PC-9 (cell line): ENCODE data around the gene HEATR9. TPM values are rescaled to one million over a fixed set of nuclear protein-coding genes. Genes with fewer than 3 reads are reported as not detected.

Experiments
- BruUV-seq: library from RNA; stranded (reverse); fragments of 400-500 nt; replicated peaks from 2 replicates; lab custom pipeline; 2021; lab: Mats Ljungman, UMichigan
- CTCF ChIA-PET: fragments of 300-600 bp; sonication (Branson Sonifier 250); formaldehyde crosslinking; loops from one replicate; lab custom pipeline; 2022; ENCODE audit warnings: antibody characterized with exemption; lab: Charles Lee
- POLR2A ChIA-PET: fragments of 300-600 bp; sonication (Branson Sonifier 250); formaldehyde crosslinking; loops from one replicate; lab custom pipeline; 2022; ENCODE audit warnings: antibody characterized with exemption; ENCODE audit not compliant: unreplicated experiment; lab: Charles Lee
- DNase-seq, 2 experiments: peaks; one replicate each; pipeline versions ENCODE4 v3.0.0 to v3.0.0-alpha.2; 2015 to 2022; ENCODE audit warnings: mixed read lengths in 1 of 2
- H2AFZ ChIP-seq: fragments of 200-600 bp; sonication (generic); 2 replicates; pipeline ENCODE4 v1.8.1; 2017; ENCODE audit warnings: antibody characterized with exemption
- H3F3A ChIP-seq: fragments of 200-600 bp; sonication (generic); 2 replicates; pipeline ENCODE4 v1.8.1; 2017; ENCODE audit warnings: antibody characterized with exemption, mild to moderate bottlenecking, low read depth; ENCODE audit not compliant: insufficient read depth
- H3K27ac ChIP-seq: fragments of 200-600 bp; sonication (generic); 2 replicates; pipeline ENCODE4 v1.6.1; 2016; ENCODE audit warnings: mixed run types
- H3K27me3 ChIP-seq: fragments of 200-600 bp; sonication (generic); 2 replicates; pipeline ENCODE4 v1.6.1; 2016; ENCODE audit warnings: low read depth, mixed run types; ENCODE audit not compliant: insufficient read depth
- H3K36me3 ChIP-seq: fragments of 200-600 bp; sonication (generic); 2 replicates; pipeline ENCODE4 v1.6.1; 2016; ENCODE audit warnings: low read depth, mixed run types
- H3K4me1 ChIP-seq: fragments of 200-600 bp; sonication (generic); replicated peaks from 2 replicates; pipeline ENCODE4 v1.6.1; 2016; ENCODE audit warnings: mixed run types; ENCODE audit not compliant: insufficient read depth
- H3K4me2 ChIP-seq: fragments of 200-600 bp; sonication (generic); 2 replicates; pipeline ENCODE4 v1.6.1; 2017; ENCODE audit warnings: mixed run types
- H3K4me3 ChIP-seq: fragments of 200-600 bp; sonication (generic); 2 replicates; pipeline ENCODE4 v1.6.1; 2016; ENCODE audit warnings: mixed run types
- H3K79me2 ChIP-seq: fragments of 200-600 bp; sonication (generic); 2 replicates; pipeline ENCODE4 v1.6.1; 2017; ENCODE audit warnings: low read depth, mixed run types
- H3K9me2 ChIP-seq: fragments of 200-600 bp; sonication (generic); 2 replicates; pipeline ENCODE4 v1.8.1; 2017; ENCODE audit warnings: mild to moderate bottlenecking; ENCODE audit not compliant: insufficient read depth
- H3K9me3 ChIP-seq: fragments of 200-600 bp; sonication (generic); 2 replicates; pipeline ENCODE4 v1.8.1; 2016; ENCODE audit warnings: low read depth; ENCODE audit not compliant: insufficient read depth
- H4K20me1 ChIP-seq: fragments of 200-600 bp; sonication (generic); 2 replicates; pipeline ENCODE4 v1.8.1; 2017; ENCODE audit not compliant: insufficient read depth
- EZH2 ChIP-seq: fragments of 200-600 bp; sonication (generic); IDR thresholded peaks from 2 replicates; pipeline ENCODE4 v1.8.0; 2017; ENCODE audit warnings: antibody characterized with exemption, low read depth
- intact Hi-C: fragments of 100-400 bp; cut with micrococcal nuclease; formaldehyde crosslinking; loops from one replicate; pipeline ENCODE4 v1.10.0; 2022; ENCODE audit not compliant: unreplicated experiment
- total RNA-seq: library from RNA; stranded (reverse); gene quantifications from 2 replicates; pipeline ENCODE4 v1.2.3, GENCODE V29; 2021
- TF ChIP-seq, protein P1 (sequence below): fragments of 200-600 bp; sonication (generic); conservative IDR thresholded peaks from 2 replicates; pipeline ENCODE4 v1.6.1; 2017; ENCODE audit warnings: mixed run types, antibody characterized with exemption, mild to moderate bottlenecking, moderate library complexity

Gene HEATR9
- total RNA-seq, 1 experiment from 2014 or later = not detected

DNA sequence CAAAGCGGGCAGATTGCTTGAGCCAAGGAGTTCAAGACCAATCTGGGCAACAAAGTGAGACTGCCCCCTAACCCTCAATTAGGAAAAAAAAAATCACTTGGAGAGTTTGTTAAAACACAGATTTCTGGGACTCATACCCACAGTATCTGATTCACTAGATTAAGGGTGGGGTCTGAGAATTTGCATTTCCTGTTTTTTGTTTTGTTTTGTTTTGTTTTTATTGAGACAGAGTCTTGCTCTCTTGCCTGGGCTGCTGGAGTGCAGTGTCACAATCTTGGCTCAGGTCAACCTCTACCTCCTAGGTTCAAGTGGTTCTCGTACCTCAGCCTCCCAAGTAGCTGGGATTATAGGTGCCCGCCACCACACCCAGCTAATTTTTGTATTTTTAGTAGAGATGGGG is 1.1 kb downstream of the HEATR9 start:
- no peak for DNase-seq
- no peaks in the 10 kb centered on the region for H3K9me2 ChIP-seq
- no peak overlapping the region for H2AFZ ChIP-seq
- no TSS peak for BruUV-seq
- no peak overlapping the region for H3K4me2 ChIP-seq
- H3K79me2 ChIP-seq = no peaks in the 10 kb centered on the region
- no peaks in the 10 kb centered on the region for H3K9me3 ChIP-seq
- H3K4me1 ChIP-seq = no peaks in the 10 kb centered on the region; the same call in 1 of the 2 replicates
- ChIA-PET CTCF (no interaction called here), POLR2A (no interaction called here)
- intact Hi-C loops = no loop called here
- H3K27ac ChIP-seq = no peak overlapping the region
- no peaks in the 10 kb centered on the region for H3K36me3 ChIP-seq
- no peaks in the 10 kb centered on the region for H4K20me1 ChIP-seq
- H3K4me3 ChIP-seq = no peak overlapping the region
- TF ChIP-seq, protein P1, sequence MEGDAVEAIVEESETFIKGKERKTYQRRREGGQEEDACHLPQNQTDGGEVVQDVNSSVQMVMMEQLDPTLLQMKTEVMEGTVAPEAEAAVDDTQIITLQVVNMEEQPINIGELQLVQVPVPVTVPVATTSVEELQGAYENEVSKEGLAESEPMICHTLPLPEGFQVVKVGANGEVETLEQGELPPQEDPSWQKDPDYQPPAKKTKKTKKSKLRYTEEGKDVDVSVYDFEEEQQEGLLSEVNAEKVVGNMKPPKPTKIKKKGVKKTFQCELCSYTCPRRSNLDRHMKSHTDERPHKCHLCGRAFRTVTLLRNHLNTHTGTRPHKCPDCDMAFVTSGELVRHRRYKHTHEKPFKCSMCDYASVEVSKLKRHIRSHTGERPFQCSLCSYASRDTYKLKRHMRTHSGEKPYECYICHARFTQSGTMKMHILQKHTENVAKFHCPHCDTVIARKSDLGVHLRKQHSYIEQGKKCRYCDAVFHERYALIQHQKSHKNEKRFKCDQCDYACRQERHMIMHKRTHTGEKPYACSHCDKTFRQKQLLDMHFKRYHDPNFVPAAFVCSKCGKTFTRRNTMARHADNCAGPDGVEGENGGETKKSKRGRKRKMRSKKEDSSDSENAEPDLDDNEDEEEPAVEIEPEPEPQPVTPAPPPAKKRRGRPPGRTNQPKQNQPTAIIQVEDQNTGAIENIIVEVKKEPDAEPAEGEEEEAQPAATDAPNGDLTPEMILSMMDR = no peak
- no peak for TF ChIP-seq EZH2
- no peaks in the 10 kb centered on the region for H3K27me3 ChIP-seq
- H3F3A ChIP-seq = no peaks in the 10 kb centered on the region

DNA sequence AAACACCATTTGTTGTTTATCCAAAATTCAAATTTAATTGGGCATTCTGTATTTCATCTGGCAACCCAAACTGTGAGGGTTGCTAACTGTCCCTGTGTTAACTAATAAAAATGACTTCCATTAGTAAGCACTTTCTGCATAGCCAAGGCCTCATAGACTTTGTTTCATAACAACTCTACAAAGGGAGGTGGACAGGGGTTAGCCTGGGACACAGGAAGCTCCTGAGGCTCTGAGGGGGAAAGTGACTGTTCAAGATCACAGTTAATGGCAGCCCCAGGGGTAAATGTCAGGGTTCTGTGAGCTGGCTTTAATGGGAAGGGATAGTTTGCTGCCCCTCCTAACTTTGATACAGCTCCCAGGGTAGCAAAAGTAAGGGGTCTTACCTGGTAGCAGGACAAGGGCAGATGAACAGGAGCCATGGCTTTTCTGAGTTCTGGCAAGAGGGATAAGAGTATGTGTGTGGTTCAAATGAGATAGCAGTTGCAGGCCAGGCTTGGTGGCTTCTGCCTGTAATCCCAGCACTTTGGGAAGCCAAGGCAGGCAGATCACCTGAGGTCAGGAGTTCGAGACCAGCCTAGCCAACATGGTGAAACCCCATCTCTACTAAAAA is 2.2 kb downstream of the HEATR9 start:
- H3K27ac ChIP-seq = no peak overlapping the region
- H4K20me1 ChIP-seq = no peaks in the 10 kb centered on the region
- no peak overlapping the region for H2AFZ ChIP-seq
- CTCF ChIA-PET = interaction anchor here (0.6 kb wide), 1 partner anchor 333 kb away, joined by 3 read pairs; no protein-coding TSS in a partner anchor
- BruUV-seq = no TSS peak
- POLR2A ChIA-PET = no interaction called here
- no peak for DNase-seq
- H3K79me2 ChIP-seq = no peaks in the 10 kb centered on the region
- no peaks in the 10 kb centered on the region for H3F3A ChIP-seq
- intact Hi-C loops = no loop called here
- H3K4me2 ChIP-seq = no peak overlapping the region
- no peaks in the 10 kb centered on the region for H3K9me3 ChIP-seq
- no peak overlapping the region for H3K4me3 ChIP-seq
- TF ChIP-seq EZH2 = no peak
- TF ChIP-seq, protein P1 = no peak
- H3K4me1 ChIP-seq = no peaks in the 10 kb centered on the region; the same call in 1 of the 2 replicates
- H3K27me3 ChIP-seq = no peaks in the 10 kb centered on the region
- no peaks in the 10 kb centered on the region for H3K36me3 ChIP-seq
- H3K9me2 ChIP-seq = no peaks in the 10 kb centered on the region

DNA sequence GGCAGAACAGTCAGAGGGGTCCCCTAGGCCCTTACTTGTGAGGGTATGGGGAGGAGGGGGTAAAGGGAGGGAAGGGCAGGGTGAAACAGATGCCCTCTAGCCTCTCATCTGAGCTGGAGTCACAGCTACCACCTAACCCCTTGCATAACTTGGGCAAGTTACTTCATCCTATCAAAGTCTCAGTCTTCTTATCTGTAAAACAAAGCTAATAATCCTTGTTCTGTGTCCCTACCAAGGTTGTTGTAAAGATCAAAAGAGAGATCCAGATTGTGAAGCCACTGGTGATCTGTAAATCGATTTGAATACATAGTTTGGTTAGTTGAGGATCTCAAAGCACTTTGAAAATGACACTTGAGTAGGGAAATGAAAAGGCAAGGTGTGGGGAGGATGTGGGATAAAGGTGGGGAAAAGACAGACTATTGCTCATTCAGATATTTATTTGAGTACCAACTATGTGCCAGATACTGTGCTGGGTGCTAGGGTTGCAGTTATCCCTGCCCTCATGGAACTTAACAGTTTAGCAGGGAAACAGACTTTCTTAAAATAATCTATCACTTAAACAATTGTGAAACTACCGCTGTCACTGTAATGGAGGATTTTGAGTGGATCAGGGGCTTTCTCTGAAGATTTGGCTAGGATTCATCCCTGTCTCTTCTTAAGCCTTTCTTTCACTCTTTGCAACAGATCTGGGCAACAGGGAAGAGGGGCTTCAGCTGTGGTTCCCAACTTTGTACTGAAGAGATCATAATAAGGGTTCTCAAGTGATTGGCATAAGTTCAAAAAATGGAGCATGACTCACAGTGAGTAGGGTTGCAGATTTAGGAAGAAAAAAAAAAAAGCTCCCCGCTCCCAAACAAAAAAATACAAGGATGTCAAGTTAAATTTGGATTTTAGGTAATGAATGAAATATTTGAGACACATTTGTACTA is 3.0 kb downstream of the HEATR9 start:
- POLR2A ChIA-PET = no interaction called here
- CTCF ChIA-PET = interaction anchor here (0.6 kb wide), 1 partner anchor 332 kb away, joined by 3 read pairs; no protein-coding TSS in a partner anchor
- no peaks in the 10 kb centered on the region for H3K9me3 ChIP-seq

More for the DNA sequence above, 3.0 kb downstream of the HEATR9 start:
- no TSS peak for BruUV-seq
- H3K4me2 ChIP-seq = no peak overlapping the region
- intact Hi-C loops = no loop called here
- H3K27me3 ChIP-seq = no peaks in the 10 kb centered on the region
- no peaks in the 10 kb centered on the region; the same call in 1 of the 2 replicates for H3K4me1 ChIP-seq
- no peaks in the 10 kb centered on the region for H4K20me1 ChIP-seq
- no peaks in the 10 kb centered on the region for H3K79me2 ChIP-seq
- H3K27ac ChIP-seq = no peak overlapping the region
- H3K4me3 ChIP-seq = no peak overlapping the region
- H3F3A ChIP-seq = no peaks in the 10 kb centered on the region
- H3K9me2 ChIP-seq = no peaks in the 10 kb centered on the region
- H2AFZ ChIP-seq = no peak overlapping the region
- TF ChIP-seq EZH2 = no peak
- TF ChIP-seq, protein P1 = no peak
- DNase-seq = no peak
- H3K36me3 ChIP-seq = no peaks in the 10 kb centered on the region
